Mononuclear cell (primary cell): Measurements from ENCODE around the gene CDHR2. TPM values are rescaled to one million over a fixed set of nuclear protein-coding genes. Genes with fewer than 3 reads are reported as not detected.
"Not testable (repeated sequence)": the region's sequence is repeated elsewhere in the genome, so short reads cannot be mapped to it uniquely, and the experiment has no call there.

Experiments
- H3K27me3 ChIP-seq: 2 replicates; pipeline ENCODE4 v1.6.0; 2011; ENCODE audit warnings: low read length, control low read depth; ENCODE audit not compliant: insufficient read depth
- H3K4me1 ChIP-seq: 2 replicates; pipeline ENCODE4 v1.5.1; 2011; ENCODE audit warnings: mild to moderate bottlenecking, low read length, control low read depth; ENCODE audit not compliant: insufficient read depth
- H3K4me3 ChIP-seq: 2 replicates; pipeline ENCODE4 v1.5.1; 2011; ENCODE audit warnings: mild to moderate bottlenecking, low read length, moderate library complexity
- H3K9me3 ChIP-seq: 2 replicates; pipeline ENCODE4 v1.5.1; 2011; ENCODE audit warnings: low read depth, mild to moderate bottlenecking, control low read depth, low read length
- total RNA-seq: library from RNA; depleted of rRNA; stranded (reverse); fragments of >200 nt; gene quantifications from one replicate; pipeline ENCODE4 v1.2.3, GENCODE V29; 2012

Gene CDHR2
- total RNA-seq, 1 donor: 0.10 TPM

DNA sequence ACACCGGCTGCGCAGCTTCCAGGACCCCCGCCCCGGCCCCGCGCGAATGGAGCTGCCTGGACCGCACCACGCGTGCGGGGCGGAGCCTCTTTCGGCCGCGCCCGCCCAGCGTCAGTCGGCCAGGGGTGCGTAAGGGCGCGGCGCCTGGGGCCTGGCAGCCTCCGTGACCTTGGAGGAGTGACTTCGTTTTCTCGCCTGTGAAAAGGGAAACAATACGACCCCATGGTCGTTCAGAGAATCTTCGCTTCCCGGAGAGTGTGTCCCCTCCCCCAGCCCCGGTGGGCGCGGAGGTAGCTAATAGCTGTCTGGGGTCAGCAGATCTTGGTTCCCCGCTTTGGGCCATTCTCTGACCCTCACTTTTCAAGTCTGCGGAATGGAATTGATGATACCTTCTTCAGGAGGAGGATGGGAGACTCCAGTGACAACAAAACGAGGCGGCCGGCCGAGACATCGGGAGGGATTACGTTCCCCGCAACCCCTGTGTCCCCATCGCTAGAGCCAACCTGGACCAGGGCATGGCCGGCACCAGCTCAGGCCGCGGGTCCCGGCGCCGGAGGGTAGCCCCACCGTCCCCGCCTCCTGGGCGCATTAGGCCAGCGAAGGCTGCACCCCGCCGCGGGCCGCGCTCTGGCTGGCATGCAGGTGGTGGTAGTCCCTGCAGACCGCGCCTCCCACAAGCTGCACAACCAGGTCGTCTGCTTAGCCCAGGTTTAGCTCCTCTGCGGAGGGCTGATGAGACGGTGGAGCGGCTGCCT is 5.5 kb upstream of the CDHR2 start:
- Histone ChIP-seq H3K4me3 (peak overlapping the region; percentile 59), H3K4me1 (peaks cover 79% of the 10 kb centered on the region), H3K9me3 (no peaks in the 10 kb centered on the region), H3K27me3 (no peaks in the 10 kb centered on the region)

DNA sequence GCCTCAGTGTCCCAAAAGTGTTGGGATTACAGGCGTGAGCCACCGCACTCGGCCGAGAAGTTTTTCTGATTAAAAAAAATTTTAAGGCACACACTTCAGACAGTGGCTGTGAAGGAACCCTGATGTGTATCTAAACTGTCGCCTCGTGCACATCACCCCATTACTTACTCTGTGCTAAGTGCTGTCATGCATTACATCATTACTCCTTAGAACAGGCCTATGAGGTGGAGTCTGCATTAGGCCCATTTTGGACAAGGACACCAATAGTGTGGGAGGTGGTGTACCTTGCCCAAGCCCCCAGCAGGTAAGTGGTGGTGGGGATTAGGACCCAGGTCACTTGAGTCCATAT is 3.8 kb upstream of the CDHR2 start:
- no peaks in the 10 kb centered on the region for H3K9me3 ChIP-seq
- H3K4me3 ChIP-seq: no peak overlapping the region
- H3K4me1 ChIP-seq: peaks cover 69% of the 10 kb centered on the region
- H3K27me3 ChIP-seq: no peaks in the 10 kb centered on the region

DNA sequence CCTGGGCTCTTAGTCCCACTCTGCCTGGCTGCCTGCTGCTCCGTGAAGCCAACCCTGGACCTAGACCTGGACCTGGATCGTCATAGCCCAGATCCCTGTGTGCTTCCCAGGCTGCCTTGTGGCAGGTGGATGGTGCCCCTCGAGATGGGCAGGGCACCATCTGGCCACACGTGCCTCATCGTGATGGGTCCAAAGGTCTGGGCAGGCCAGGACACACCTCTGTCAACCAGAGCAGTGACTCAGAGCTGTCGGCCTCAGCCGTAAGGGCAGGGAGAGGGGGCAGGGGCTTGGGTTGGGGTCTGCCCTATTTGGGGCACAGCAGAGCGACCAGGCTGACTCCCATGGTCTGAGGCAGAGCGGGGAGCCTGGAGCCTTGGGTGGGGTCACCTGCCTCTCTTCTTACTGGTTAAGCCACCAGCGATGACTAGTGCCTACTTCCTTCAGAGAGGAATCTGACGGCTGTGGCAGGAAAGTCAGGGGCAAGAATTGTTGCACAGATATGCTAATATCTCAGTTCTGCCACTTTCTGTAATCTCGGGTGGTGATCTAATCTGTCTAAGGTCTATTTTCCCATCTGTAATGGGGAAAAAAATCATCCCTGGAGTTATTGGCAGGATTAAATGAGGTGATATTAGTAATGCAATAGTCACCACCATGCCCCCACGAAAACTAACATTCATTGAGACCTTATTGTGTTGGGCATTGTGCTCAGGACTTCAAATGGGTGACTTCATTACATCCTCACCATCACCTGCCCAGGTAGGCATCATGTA is 3.2 kb upstream of the CDHR2 start:
- Histone ChIP-seq H3K9me3 (no peaks in the 10 kb centered on the region), H3K4me3 (no peak overlapping the region), H3K27me3 (no peaks in the 10 kb centered on the region), H3K4me1 (peaks cover 69% of the 10 kb centered on the region)

DNA sequence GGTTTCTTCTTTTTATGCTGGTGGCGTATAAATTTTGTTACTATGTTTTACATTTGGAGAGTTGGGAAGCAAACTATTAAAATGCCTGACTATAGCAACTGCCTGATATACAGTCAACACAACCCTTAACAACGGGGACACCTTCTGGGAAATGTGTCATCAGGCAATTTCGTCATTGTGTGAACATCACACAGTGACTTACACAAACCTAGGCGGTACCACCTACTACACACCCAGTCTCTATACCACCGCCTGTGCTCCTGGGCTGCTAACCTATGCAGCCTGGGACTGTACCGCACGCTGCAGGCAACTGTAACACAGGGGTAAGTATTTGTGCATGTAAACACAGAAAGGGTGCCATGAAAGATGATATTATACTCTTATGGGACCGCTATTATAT is 1.3 kb upstream of the CDHR2 start:
- Histone ChIP-seq H3K27me3 (no peaks in the 10 kb centered on the region), H3K4me1 (peaks cover 56% of the 10 kb centered on the region), H3K9me3 (no peaks in the 10 kb centered on the region), H3K4me3 (no peak overlapping the region)

DNA sequence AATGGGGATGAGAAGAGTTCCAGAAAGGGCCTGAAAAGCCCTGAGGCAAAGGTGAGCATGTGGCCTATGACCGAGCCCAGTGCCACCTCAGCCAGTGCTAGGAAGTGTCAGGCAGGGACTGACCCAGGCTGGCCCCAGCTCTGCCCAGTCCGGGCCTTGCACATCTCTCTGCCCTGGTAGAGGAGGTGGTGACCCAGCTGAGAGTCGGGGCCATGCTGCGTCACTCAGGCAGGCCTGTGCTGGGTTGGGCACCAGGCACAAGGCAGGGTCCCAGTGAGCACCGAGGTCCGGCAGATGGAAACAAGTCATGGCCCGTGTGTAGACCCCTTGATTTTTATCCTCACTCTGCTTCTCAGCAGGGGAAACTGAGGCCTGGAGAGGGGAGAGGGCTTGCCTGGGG is 729 bp downstream of the CDHR2 start:
- Histone ChIP-seq H3K4me3 (no peak overlapping the region), H3K9me3 (no peaks in the 10 kb centered on the region), H3K27me3 (no peaks in the 10 kb centered on the region), H3K4me1 (peaks cover 55% of the 10 kb centered on the region)

DNA sequence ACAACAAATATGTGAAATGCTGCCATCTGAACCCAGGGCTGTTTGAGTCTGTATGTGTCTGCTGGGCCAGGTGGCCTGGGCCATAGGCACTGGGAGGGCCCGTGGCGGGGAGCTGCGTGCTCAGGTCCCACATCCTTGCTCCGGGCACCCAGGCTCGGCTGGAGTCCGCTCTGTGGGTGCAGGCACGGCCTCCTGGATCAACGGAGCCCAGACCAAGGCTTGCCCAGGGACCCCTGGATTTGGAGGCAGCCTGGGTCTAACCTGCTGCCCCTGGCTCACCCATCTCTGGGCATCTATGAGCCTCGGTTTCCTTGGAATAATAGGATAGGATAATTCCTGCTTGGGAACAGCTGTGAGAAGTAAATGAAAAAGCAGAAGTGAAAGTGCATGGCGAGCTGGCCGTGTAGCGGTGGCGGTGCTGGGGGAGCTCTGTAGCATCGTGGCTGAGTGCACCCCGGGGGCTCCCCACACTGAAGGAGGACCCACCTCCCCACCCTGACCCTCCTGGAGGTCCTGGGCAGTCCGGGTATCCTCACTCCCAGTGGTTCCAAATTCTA is 1.2 kb downstream of the CDHR2 start:
- no peaks in the 10 kb centered on the region for H3K9me3 ChIP-seq
- no peaks in the 10 kb centered on the region for H3K27me3 ChIP-seq
- H3K4me3 ChIP-seq: no peak overlapping the region
- peaks cover 55% of the 10 kb centered on the region for H3K4me1 ChIP-seq

DNA sequence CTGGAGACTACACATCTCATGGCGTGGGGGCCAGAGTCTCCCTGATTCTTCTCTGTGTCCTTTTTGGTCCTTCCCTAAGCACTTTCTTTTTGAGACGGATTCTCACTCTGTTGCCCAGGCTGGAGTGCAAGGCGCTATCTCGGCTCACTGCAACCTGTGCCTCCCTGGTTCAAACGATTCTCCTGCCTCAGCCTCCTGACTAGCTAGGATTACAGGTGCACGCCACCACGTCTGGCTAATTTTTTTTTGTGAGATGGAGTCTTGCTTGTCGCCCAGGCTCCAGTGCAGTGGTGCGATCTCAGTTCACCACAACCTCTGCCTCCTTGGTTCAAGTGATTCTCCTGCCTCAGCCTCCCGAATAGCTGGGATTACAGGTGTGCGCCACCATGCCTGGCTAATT is 1.8 kb downstream of the CDHR2 start:
- not testable (repeated sequence) for H3K27me3 ChIP-seq, H3K4me3 ChIP-seq, H3K9me3 ChIP-seq
- H3K4me1 ChIP-seq: peaks cover 55% of the 10 kb centered on the region

DNA sequence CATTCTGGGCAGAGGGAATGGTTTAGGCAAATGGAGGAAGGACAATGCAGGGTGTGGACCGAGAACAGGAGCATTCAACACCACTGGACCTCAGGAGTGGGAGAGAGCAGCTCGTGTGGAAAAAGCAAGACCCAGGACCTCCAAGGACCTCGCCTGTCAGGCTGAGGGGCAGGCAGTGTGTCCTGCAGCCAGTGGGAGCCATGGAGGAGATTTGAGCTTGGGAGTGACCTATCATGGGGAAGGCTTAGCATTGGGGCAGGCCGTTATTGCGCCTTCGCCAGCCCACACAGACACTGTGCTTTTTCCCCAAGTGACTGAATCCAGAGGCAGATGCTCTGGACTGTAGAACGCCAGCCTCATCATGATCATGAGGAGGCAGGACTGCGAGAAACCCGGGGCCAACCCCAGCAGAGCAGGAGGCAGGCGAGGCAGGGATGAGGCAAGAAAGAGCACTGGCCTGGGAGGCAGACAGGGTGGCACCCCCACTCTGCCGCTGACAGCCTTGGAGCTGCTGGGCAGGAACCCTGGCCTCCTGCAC is 3.3 kb downstream of the CDHR2 start:
- peaks cover 60% of the 10 kb centered on the region for H3K4me1 ChIP-seq
- no peak overlapping the region for H3K4me3 ChIP-seq
- no peaks in the 10 kb centered on the region for H3K27me3 ChIP-seq
- H3K9me3 ChIP-seq: no peaks in the 10 kb centered on the region

DNA sequence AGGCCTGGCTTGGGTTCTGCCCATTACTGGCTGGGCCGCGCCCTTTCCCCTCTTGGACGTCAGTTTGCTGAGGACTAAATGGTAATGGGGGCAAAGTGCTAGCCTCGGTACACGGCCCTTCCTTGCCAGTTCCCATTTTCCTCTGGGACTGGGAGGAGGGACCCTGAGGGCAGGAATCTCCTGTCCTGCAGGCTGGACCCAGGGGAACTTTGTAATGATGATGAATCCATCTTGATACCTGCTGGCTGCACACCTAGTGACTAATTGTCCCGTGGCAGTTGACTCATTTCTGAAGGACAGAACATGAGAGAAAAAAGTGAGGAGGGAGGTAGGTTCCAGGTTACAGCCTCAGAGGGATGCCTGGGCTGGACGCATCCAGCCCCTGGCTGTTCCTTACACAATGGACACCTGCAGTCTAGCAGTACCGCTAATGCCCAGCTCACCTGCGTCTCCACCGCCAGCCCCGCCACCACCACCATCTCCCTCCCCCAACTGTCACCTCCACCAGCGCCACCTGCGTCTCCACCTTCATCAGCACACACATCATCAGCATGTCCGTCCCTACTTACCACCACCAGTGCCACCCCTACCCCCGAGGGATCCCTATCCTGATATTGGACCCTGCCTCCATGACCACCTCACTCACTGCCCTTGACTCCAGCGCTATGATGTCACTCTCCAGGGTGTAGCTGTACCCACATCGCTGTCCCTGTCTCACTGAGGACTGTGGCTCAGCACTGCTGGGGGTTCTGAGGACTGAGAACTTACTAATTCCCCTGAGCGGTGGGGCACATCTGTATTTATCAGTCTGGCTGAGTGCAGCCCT is 4.3 kb downstream of the CDHR2 start:
- peaks cover 52% of the 10 kb centered on the region for H3K4me1 ChIP-seq
- no peaks in the 10 kb centered on the region for H3K27me3 ChIP-seq
- H3K4me3 ChIP-seq: no peak overlapping the region
- no peaks in the 10 kb centered on the region for H3K9me3 ChIP-seq

DNA sequence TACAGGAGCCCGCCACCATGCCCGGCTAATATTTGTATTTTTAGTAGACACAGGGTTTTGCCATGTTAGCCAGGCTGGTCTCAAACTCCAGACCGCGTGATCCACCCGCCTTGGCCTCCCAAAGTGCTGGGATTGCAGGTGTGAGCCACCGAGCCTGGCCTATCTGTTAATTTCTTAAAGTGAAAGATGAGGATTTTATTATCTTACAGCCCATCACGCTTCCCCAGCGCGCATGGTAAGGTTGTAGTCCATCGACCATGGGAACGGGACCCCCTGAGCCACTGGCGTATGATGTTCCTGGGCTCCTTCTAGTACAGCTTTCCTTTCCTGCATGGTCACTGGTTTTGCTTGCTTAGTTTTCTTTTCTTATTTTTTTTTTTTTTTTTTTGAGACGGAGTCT is 8.7 kb downstream of the CDHR2 start:
- peaks cover 48% of the 10 kb centered on the region for H3K4me1 ChIP-seq

DNA sequence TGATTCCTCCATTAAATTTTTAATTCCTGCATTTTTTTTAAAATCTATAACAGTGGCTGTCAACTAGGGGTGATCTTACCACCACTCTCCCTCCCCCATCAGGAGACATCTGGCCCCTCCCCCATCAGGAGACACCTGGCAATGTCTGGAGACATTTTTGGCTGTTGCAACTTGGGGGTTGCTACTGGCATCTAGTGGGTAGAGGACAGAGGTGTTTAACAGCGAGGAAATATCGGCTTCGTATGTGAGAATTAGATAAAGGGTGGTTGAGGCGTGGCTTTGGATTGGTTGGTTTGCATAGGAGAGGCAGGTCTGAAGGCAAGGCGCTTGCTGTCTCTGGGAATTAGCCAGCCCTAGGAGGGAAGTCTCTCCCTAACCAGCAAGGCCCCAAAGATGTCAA is 10.5 kb downstream of the CDHR2 start:
- Histone ChIP-seq H3K9me3 (no peaks in the 10 kb centered on the region), H3K4me3 (no peak overlapping the region)

More for the DNA sequence above, 8.7 kb downstream of the CDHR2 start:
- no peaks in the 10 kb centered on the region for H3K27me3 ChIP-seq
- H3K9me3 ChIP-seq: no peaks in the 10 kb centered on the region
- no peak overlapping the region for H3K4me3 ChIP-seq

DNA sequence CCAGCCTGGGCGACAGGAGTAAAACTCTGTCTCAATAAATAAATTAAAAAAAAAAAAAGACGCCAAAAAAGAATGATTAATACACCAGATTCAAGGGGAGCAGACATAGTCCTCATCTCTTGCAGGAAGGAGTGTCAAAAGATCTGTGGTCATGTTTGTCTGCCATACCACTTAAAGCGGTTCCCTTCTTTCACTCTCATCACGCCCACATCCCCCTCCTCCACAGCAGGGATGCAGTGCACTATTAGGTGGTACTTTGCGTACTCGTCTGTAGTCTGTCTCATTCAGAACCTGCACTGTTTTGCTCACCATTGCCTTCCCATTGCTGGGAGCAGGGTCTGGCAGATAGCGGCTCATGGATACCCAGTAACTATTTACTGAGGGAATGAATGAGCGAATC is 11.2 kb downstream of the CDHR2 start:
- no peak overlapping the region for H3K4me3 ChIP-seq
- peaks cover 31% of the 10 kb centered on the region for H3K4me1 ChIP-seq
- H3K27me3 ChIP-seq: no peaks in the 10 kb centered on the region
- no peaks in the 10 kb centered on the region for H3K9me3 ChIP-seq

More for the DNA sequence above, 10.5 kb downstream of the CDHR2 start:
- peaks cover 37% of the 10 kb centered on the region for H3K4me1 ChIP-seq
- no peaks in the 10 kb centered on the region for H3K27me3 ChIP-seq

DNA sequence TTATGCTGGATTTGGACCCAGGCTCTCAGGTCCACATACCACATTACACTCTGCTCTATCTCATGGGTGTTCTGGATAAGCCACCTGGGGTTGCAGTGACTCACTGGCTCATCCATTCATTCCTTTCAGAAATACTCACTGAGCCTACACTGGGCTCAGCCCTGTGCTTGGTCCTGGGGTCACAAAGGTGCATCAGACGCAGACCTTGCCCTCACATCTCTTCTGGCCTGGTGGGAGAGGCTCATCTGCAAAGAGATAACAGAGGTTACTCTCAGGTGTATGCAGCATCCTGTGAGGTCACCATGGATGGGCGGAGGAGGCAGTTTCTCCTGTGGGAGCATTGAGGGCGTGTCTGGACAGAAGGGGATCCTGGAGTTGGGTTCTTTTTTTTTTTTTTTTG is 12.1 kb downstream of the CDHR2 start:
- Histone ChIP-seq H3K4me1 (peaks cover 22% of the 10 kb centered on the region), H3K9me3 (no peaks in the 10 kb centered on the region), H3K4me3 (no peak overlapping the region), H3K27me3 (no peaks in the 10 kb centered on the region)

DNA sequence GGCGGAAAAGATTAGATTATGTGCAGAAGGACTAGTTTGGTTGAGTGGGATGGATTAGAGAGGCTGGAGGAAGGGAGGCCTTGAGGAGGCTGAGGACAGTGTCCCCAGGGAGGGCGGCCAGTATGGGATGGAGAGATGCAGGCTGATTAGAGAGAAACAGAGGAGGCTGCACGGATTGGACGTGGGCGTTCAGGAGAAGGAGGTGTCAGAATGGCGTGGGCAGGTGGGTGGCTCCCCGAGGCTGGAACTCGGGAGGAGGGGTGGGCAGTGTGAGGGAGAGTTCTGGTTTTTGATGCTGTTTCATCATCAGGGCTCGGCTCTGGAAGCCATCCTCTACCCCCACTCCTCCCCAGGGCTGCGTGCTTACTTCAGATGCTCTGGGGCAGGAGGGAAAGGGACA is 13.0 kb downstream of the CDHR2 start:
- Histone ChIP-seq H3K27me3 (no peaks in the 10 kb centered on the region), H3K4me3 (no peak overlapping the region), H3K4me1 (peaks cover 14% of the 10 kb centered on the region), H3K9me3 (no peaks in the 10 kb centered on the region)

DNA sequence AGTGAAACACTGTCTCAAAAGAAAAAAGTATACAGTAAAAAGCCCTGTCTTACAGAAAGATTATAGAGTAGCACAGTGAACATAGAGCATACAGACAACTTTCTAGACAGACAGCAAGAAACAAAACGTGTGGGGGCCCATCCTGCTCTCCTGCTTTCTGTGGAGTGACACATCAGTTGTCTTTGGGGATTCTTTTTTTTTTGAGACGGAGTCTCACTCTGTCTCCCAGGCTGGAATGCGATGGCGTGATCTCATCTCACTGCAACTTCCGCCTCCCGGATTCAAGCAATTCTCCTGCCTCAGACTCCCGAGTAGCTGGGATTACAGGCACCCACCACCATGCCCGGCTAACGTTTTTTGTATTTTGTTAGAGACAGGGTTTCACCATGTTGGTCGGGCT is 14.9 kb downstream of the CDHR2 start:
- Histone ChIP-seq H3K4me1 (peaks cover 12% of the 10 kb centered on the region), H3K4me3 (no peak overlapping the region)

More for the DNA sequence above, 14.9 kb downstream of the CDHR2 start:
- Histone ChIP-seq H3K27me3 (no peaks in the 10 kb centered on the region), H3K9me3 (no peaks in the 10 kb centered on the region)
